MM.1S (cell line): Measurements from ENCODE around the gene SLC29A3.
"Not testable (repeated sequence)": the region's sequence is repeated elsewhere in the genome, so short reads cannot be mapped to it uniquely, and the experiment has no call there.

Source experiments
- DNase-seq: peaks from one replicate; pipeline ENCODE4 v3.0.0-alpha.2; 2015
- H2AFZ ChIP-seq: fragments of 300-600 bp; sonication (generic); 2 replicates; pipeline ENCODE4 v1.6.0; 2016; ENCODE audit warnings: antibody characterized with exemption, low read length
- H3F3A ChIP-seq: fragments of 300-600 bp; sonication (generic); 2 replicates; pipeline ENCODE4 v1.6.1; 2016; ENCODE audit warnings: mild to moderate bottlenecking, antibody characterized with exemption, low read length, moderate library complexity, mixed read lengths; ENCODE audit not compliant: insufficient read depth
- H3K27ac ChIP-seq: fragments of 300-600 bp; sonication (generic); 2 replicates; pipeline ENCODE4 v1.5.1; 2016; ENCODE audit warnings: mild to moderate bottlenecking, low read length
- H3K27me3 ChIP-seq: fragments of 300-600 bp; sonication (generic); replicated peaks from 2 replicates; pipeline ENCODE4 v1.6.0; 2016; ENCODE audit warnings: low read length; ENCODE audit not compliant: insufficient read depth
- H3K36me3 ChIP-seq: fragments of 300-600 bp; sonication (generic); replicated peaks from 2 replicates; pipeline ENCODE4 v1.6.1; 2016; ENCODE audit warnings: mild to moderate bottlenecking, low read length, mixed read lengths; ENCODE audit not compliant: insufficient read depth
- H3K4me1 ChIP-seq: fragments of 300-600 bp; sonication (generic); 2 replicates; pipeline ENCODE4 v1.6.1; 2016; ENCODE audit warnings: low read length, mixed read lengths
- H3K4me2 ChIP-seq: fragments of 300-600 bp; sonication (generic); 2 replicates; pipeline ENCODE4 v1.6.0; 2016; ENCODE audit warnings: low read depth, low read length
- H3K4me3 ChIP-seq: fragments of 300-600 bp; sonication (generic); 2 replicates; pipeline ENCODE4 v1.5.1; 2016; ENCODE audit warnings: low read length, mixed read lengths
- H3K79me2 ChIP-seq: fragments of 300-600 bp; sonication (generic); 2 replicates; pipeline ENCODE4 v1.6.1; 2016; ENCODE audit warnings: mixed run types, low read length, mixed read lengths
- H3K9ac ChIP-seq: fragments of 300-600 bp; sonication (generic); 2 replicates; pipeline ENCODE4 v1.6.1; 2016; ENCODE audit warnings: low read length, mixed read lengths
- H3K9me2 ChIP-seq: fragments of 300-600 bp; sonication (generic); replicated peaks from 2 replicates; pipeline ENCODE4 v1.6.1; 2016; ENCODE audit warnings: mild to moderate bottlenecking, low read length, mixed read lengths; ENCODE audit not compliant: insufficient read depth
- H3K9me3 ChIP-seq: fragments of 300-600 bp; sonication (generic); replicated peaks from 2 replicates; pipeline ENCODE4 v1.6.1; 2016; ENCODE audit warnings: mild to moderate bottlenecking, low read length, mixed read lengths; ENCODE audit not compliant: insufficient read depth
- H4K20me1 ChIP-seq: fragments of 300-600 bp; sonication (generic); 2 replicates; pipeline ENCODE4 v1.6.1; 2016; ENCODE audit warnings: mild to moderate bottlenecking, low read length, moderate library complexity, mixed read lengths; ENCODE audit not compliant: insufficient read depth
- EZH2 ChIP-seq: fragments of 300-600 bp; sonication (generic); optimal IDR thresholded peaks from 2 replicates; pipeline ENCODE3; 2017; ENCODE audit warnings: low read depth, mild to moderate bottlenecking, antibody characterized with exemption, low read length, mixed read lengths
- EZH2phosphoT487 ChIP-seq: fragments of 300-600 bp; sonication (generic); IDR thresholded peaks from 2 replicates; pipeline ENCODE4 v1.6.1; 2018; ENCODE audit warnings: antibody characterized with exemption, low read length
- TF ChIP-seq, protein P1 (sequence below): fragments of 300-600 bp; sonication (generic); IDR thresholded peaks from 2 replicates; pipeline ENCODE4 v1.5.1; 2016; ENCODE audit warnings: antibody characterized with exemption, low read length, mixed read lengths

The SLC29A3 gene

DNA sequence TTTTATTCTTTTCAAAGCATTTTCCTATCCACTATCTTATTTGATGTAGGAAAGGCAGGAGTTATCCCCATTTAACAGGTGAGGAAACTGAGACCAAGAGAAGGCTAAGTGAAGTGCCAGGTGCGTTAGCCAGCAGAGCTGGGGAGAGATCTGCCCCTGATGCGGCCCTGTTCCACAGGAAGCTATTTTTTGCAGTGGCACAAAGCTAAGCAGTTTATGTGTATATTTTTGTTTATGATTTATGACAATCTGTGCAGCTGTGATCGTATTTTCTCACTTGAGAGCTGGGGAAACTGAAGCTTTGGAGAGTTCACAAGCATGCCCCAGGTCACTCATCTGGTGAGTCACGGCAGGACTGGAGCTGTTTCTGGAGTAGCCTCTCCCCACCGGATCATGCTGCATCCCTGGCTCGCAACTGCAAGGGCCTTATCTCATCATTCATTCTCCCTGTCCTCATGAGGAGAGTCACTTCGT, 38.8 kb downstream of the SLC29A3 start:
- Histone ChIP-seq H3K27ac (no peak overlapping the region), H3K36me3 (no peaks in the 10 kb centered on the region)

DNA sequence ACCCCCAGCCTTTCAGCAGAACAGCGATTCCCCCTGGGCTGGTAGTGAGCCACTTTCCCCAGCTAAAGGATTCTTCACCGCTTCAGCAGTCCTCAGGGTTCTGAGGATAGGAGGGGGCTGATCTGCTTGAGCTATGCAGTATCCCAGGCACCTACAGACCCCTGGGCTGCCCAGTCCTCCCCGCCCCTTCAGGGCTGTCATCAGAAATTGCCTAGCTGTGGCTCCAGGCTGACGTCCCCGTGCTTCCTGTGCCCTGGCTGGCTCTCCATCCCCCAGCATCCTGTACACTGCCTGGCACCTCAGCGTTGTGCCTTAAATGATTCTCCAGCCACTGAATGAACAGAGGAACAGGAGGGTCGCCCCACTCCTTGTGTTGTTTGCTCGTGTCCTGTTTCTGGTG, 39.2 kb downstream of the SLC29A3 start:
- H3K4me2 ChIP-seq, result no peak overlapping the region
- H3K36me3 ChIP-seq, result no peaks in the 10 kb centered on the region
- no peak overlapping the region for H3K27ac ChIP-seq
- DNase-seq, result no peak
- no peak overlapping the region for H3K9ac ChIP-seq
- no peaks in the 10 kb centered on the region for H3K27me3 ChIP-seq
- TF ChIP-seq EZH2phosphoT487 (no peak), EZH2 (no peak)
- TF ChIP-seq, protein P1, sequence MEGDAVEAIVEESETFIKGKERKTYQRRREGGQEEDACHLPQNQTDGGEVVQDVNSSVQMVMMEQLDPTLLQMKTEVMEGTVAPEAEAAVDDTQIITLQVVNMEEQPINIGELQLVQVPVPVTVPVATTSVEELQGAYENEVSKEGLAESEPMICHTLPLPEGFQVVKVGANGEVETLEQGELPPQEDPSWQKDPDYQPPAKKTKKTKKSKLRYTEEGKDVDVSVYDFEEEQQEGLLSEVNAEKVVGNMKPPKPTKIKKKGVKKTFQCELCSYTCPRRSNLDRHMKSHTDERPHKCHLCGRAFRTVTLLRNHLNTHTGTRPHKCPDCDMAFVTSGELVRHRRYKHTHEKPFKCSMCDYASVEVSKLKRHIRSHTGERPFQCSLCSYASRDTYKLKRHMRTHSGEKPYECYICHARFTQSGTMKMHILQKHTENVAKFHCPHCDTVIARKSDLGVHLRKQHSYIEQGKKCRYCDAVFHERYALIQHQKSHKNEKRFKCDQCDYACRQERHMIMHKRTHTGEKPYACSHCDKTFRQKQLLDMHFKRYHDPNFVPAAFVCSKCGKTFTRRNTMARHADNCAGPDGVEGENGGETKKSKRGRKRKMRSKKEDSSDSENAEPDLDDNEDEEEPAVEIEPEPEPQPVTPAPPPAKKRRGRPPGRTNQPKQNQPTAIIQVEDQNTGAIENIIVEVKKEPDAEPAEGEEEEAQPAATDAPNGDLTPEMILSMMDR, result no peak
- no peaks in the 10 kb centered on the region for H3K9me2 ChIP-seq
- no peaks in the 10 kb centered on the region for H3K4me1 ChIP-seq
- no peaks in the 10 kb centered on the region for H3K9me3 ChIP-seq
- H4K20me1 ChIP-seq, result no peaks in the 10 kb centered on the region
- no peaks in the 10 kb centered on the region for H3K79me2 ChIP-seq
- H3F3A ChIP-seq, result no peaks in the 10 kb centered on the region
- H3K4me3 ChIP-seq, result no peak overlapping the region
- no peak overlapping the region for H2AFZ ChIP-seq

More for the DNA sequence above, 38.8 kb downstream of the SLC29A3 start:
- Histone ChIP-seq H3K4me3 (no peak overlapping the region), H3K4me2 (no peak overlapping the region), H3K9me3 (no peaks in the 10 kb centered on the region), H3K9ac (no peak overlapping the region), H3K9me2 (no peaks in the 10 kb centered on the region), H3F3A (no peaks in the 10 kb centered on the region), H2AFZ (no peak overlapping the region), H3K79me2 (no peaks in the 10 kb centered on the region), H3K4me1 (no peaks in the 10 kb centered on the region), H4K20me1 (no peaks in the 10 kb centered on the region), H3K27me3 (no peaks in the 10 kb centered on the region)
- TF ChIP-seq EZH2phosphoT487 (no peak), EZH2 (no peak)
- TF ChIP-seq, protein P1, result no peak
- DNase-seq, result no peak

DNA sequence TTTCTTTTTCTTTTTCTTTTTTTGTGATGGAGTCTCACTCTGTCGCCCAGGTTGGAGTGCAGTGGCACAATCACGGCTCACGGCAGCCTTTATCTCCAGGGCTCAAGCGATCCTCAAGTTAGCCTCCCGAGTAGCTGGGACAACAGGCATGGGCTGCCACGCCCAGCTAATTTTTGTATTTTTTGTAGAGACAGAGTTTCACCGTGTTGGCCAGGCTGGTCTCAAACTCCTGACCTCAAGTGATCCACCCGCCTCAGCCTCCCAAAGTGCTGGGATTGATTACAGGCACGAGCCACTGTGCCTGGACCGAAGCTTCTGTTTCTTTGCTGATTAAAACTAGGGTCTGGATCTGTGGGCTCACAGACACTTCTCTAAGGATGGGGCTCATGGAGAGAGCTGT, 39.8 kb downstream of the SLC29A3 start:
- H3K79me2 ChIP-seq, H3K27me3 ChIP-seq, H3K9me2 ChIP-seq, H2AFZ ChIP-seq, H4K20me1 ChIP-seq, DNase-seq, H3K9ac ChIP-seq, H3K36me3 ChIP-seq, H3K27ac ChIP-seq, H3K4me3 ChIP-seq, H3F3A ChIP-seq, H3K4me2 ChIP-seq, H3K4me1 ChIP-seq, H3K9me3 ChIP-seq: not testable (repeated sequence)

DNA sequence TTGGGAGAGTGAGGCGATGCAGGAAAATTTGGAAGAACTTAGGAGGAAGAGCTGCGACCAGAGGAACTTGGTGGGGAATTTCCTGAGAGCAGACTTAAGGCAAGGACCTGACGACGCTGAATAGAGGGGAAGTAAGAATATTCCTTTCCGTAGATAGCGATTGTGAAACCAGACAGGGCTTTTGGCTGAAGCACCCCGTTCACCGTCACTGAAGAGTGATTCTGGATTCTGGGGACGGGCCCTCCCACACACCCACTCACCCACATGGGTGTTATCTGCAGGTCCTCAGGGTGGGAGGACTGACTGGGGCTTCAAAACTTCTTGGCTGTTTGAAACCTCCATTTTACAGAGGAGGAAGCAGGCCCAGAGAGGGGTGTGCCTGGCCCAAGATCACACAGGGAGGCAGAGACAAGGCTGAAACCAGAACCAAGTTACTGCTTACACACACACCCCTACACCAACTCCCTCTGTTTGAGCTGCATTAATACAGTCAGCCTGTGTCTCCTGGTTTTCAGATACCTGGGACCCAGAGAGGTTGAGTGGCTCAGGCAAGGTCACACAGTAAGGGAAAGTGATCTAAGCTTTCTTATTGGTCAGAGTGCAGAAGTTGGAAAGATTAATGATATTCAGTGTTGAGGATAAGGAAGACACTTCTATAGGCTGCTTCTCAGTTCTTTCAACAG, 40.4 kb downstream of the SLC29A3 start:
- no peaks in the 10 kb centered on the region for H3K9me3 ChIP-seq
- no peak for TF ChIP-seq EZH2
- no peak for TF ChIP-seq EZH2phosphoT487
- TF ChIP-seq, protein P1, result no peak
- no peak overlapping the region for H3K9ac ChIP-seq
- no peak overlapping the region for H3K4me2 ChIP-seq
- no peak overlapping the region for H3K4me3 ChIP-seq
- no peak for DNase-seq
- no peak overlapping the region for H3K27ac ChIP-seq
- H3K36me3 ChIP-seq, result no peaks in the 10 kb centered on the region
- no peaks in the 10 kb centered on the region for H3K79me2 ChIP-seq
- no peaks in the 10 kb centered on the region for H3K9me2 ChIP-seq
- H4K20me1 ChIP-seq, result no peaks in the 10 kb centered on the region
- H3K27me3 ChIP-seq, result no peaks in the 10 kb centered on the region
- no peaks in the 10 kb centered on the region for H3K4me1 ChIP-seq
- H2AFZ ChIP-seq, result no peak overlapping the region
- no peaks in the 10 kb centered on the region for H3F3A ChIP-seq
